ENCODE measurements around the gene BICDL2. TPM values are rescaled to one million over a fixed set of nuclear protein-coding genes. Genes with fewer than 3 reads are reported as not detected.

BICDL2 gene
- polyA plus RNA-seq, 1 donor from 2014 or later: 0.37 TPM

GRCh38 chr16:3009568-3010390 is 27.0 kb downstream of the BICDL2 start:
- H3K4me3 ChIP-seq (ENCODE audit: low read length): no peak overlapping the region
- TF ChIP-seq EP300 (conservative IDR thresholded peaks at IDR 0.05; ENCODE audit: poor library complexity, severe bottlenecking) (no peak), POLR2AphosphoS5 (IDR thresholded peaks at IDR 0.05) (no peak), SMC3 (conservative IDR thresholded peaks at IDR 0.05; ENCODE audit: poor library complexity) (no peak), RAD21 (conservative IDR thresholded peaks at IDR 0.05) (no peak), TAF1 (IDR thresholded peaks at IDR 0.05; ENCODE audit: low read depth) (no peak), CTCF (IDR thresholded peaks at IDR 0.05; ENCODE audit: poor library complexity, severe bottlenecking) (no peak), EZH2 (IDR thresholded peaks at IDR 0.05; ENCODE audit: borderline replicate concordance, insufficient read depth, low read length, poor library complexity, severe bottlenecking) (no peak), REST (IDR thresholded peaks at IDR 0.05; ENCODE audit: borderline replicate concordance) (no peak), MXI1 (conservative IDR thresholded peaks at IDR 0.05; ENCODE audit: poor library complexity, severe bottlenecking) (no peak)
- no peaks in the 10 kb centered on the region for H3K9me2 ChIP-seq (ENCODE audit: insufficient read depth, low read length)
- H4K20me1 ChIP-seq (ENCODE audit: insufficient read depth): no peaks in the 10 kb centered on the region
- H3F3A ChIP-seq (ENCODE audit: insufficient read depth, low read length, poor library complexity, severe bottlenecking): no peaks in the 10 kb centered on the region
- peaks cover 72% of the 10 kb centered on the region for H3K27me3 ChIP-seq (ENCODE audit: insufficient read depth, low read depth, low read length)
- H3K4me2 ChIP-seq (ENCODE audit: low read length): no peak overlapping the region
- H3K27ac ChIP-seq (ENCODE audit: low read length): no peak overlapping the region
- H2AFZ ChIP-seq (ENCODE audit: low read depth, low read length): no peak overlapping the region
- no peaks in the 10 kb centered on the region for H3K36me3 ChIP-seq (ENCODE audit: insufficient read depth, low read length)
- H3K79me2 ChIP-seq (replicated peaks; ENCODE audit: insufficient read depth, low read length): no peaks in the 10 kb centered on the region
- no peak overlapping the region for H3K9ac ChIP-seq (ENCODE audit: low read length)
- H3K9me3 ChIP-seq (ENCODE audit: low read length): no peaks in the 10 kb centered on the region

- no peaks in the 10 kb centered on the region for H3K9me2 ChIP-seq (ENCODE audit: insufficient read depth, low read length)
- H3K79me2 ChIP-seq (replicated peaks; ENCODE audit: insufficient read depth, low read length): no peaks in the 10 kb centered on the region
- H3K4me3 ChIP-seq (ENCODE audit: low read length): no peak overlapping the region
- no peak overlapping the region for H2AFZ ChIP-seq (ENCODE audit: low read depth, low read length)
- H4K20me1 ChIP-seq (ENCODE audit: insufficient read depth): no peaks in the 10 kb centered on the region
- no peak overlapping the region for H3K9ac ChIP-seq (ENCODE audit: low read length)
- H3K27ac ChIP-seq (ENCODE audit: low read length): no peak overlapping the region
- H3K27me3 ChIP-seq (ENCODE audit: insufficient read depth, low read depth, low read length): peaks cover 73% of the 10 kb centered on the region
- H3K36me3 ChIP-seq (ENCODE audit: insufficient read depth, low read length): no peaks in the 10 kb centered on the region
- no peak for TF ChIP-seq CTCF (IDR thresholded peaks at IDR 0.05; ENCODE audit: poor library complexity, severe bottlenecking)
- TF ChIP-seq EP300 (conservative IDR thresholded peaks at IDR 0.05; ENCODE audit: poor library complexity, severe bottlenecking): no peak
- no peak for TF ChIP-seq TAF1 (IDR thresholded peaks at IDR 0.05; ENCODE audit: low read depth)
- no peak for TF ChIP-seq EZH2 (IDR thresholded peaks at IDR 0.05; ENCODE audit: borderline replicate concordance, insufficient read depth, low read length, poor library complexity, severe bottlenecking)
- no peak for TF ChIP-seq SMC3 (conservative IDR thresholded peaks at IDR 0.05; ENCODE audit: poor library complexity)
- TF ChIP-seq POLR2AphosphoS5 (IDR thresholded peaks at IDR 0.05): no peak
- TF ChIP-seq MXI1 (conservative IDR thresholded peaks at IDR 0.05; ENCODE audit: poor library complexity, severe bottlenecking): no peak
- no peak for TF ChIP-seq RAD21 (conservative IDR thresholded peaks at IDR 0.05)
- no peaks in the 10 kb centered on the region for H3K9me3 ChIP-seq (ENCODE audit: low read length)
- no peak overlapping the region for H3K4me2 ChIP-seq (ENCODE audit: low read length)
- no peaks in the 10 kb centered on the region for H3F3A ChIP-seq (ENCODE audit: insufficient read depth, low read length, poor library complexity, severe bottlenecking)
These were observed 28.1 kb downstream of the BICDL2 start for GRCh38 chr16:3008690-3009037.
